Esophagus (tissue), 2 donors: ENCODE results near the gene LRRC2. TPM values are rescaled to one million over a fixed set of nuclear protein-coding genes. Genes with fewer than 3 reads are reported as not detected.
"Not testable (repeated sequence)": the region's sequence is repeated elsewhere in the genome, so short reads cannot be mapped to it uniquely, and the experiment has no call there.

Experiments used
- H3K27ac ChIP-seq, 2 donors: one replicate each; pipeline ENCODE4 v1.5.1; 2013; ENCODE audit warnings: low read depth in 2 of 2, mild to moderate bottlenecking in 2 of 2, inconsistent platforms in 1 of 2, low read length in 1 of 2, moderate library complexity in 1 of 2
- H3K27me3 ChIP-seq, 2 donors: one replicate each; pipeline ENCODE4 v1.6.1; 2013; ENCODE audit warnings: low read length in 2 of 2, control low read depth in 1 of 2, mild to moderate bottlenecking in 1 of 2; ENCODE audit not compliant: insufficient read depth in 2 of 2, control insufficient read depth in 1 of 2
- H3K36me3 ChIP-seq, 2 donors: one replicate each; pipeline ENCODE4 v1.6.1; 2013; ENCODE audit warnings: low read length in 1 of 2; ENCODE audit not compliant: control insufficient read depth in 2 of 2, insufficient read depth in 2 of 2
- H3K4me1 ChIP-seq, 2 donors: one replicate each; pipeline ENCODE4 v1.6.1; 2013; ENCODE audit warnings: low read length in 1 of 2; ENCODE audit not compliant: control insufficient read depth in 2 of 2, insufficient read depth in 2 of 2
- H3K4me3 ChIP-seq, 2 donors: one replicate each; pipeline ENCODE4 v1.5.1; 2013; ENCODE audit warnings: low read length in 2 of 2, mild to moderate bottlenecking in 2 of 2, low read depth in 1 of 2, moderate library complexity in 1 of 2
- H3K9me3 ChIP-seq, 2 donors: one replicate each; pipeline ENCODE4 v1.6.1; 2013; ENCODE audit warnings: mild to moderate bottlenecking in 2 of 2, low read depth in 1 of 2, low read length in 1 of 2, moderate library complexity in 1 of 2; ENCODE audit not compliant: control insufficient read depth in 2 of 2, insufficient read depth in 1 of 2
- WGBS, 2 donors: extraction: QIAGEN DNeasy Blood & Tissue Kit; methylation state at CpG; one replicate each; pipeline ENCODE4 v1.1.7; 2013; 5-methylcytosine and 5-hydroxymethylcytosine counted together
- polyA plus RNA-seq, 2 donors: library from polyadenylated mRNA; stranded (reverse); fragments of 200-250 nt; gene quantifications; one replicate each; pipeline ENCODE4 v1.2.3, GENCODE V29; 2013
- donor health status: healthy with polysubstance abuse.
- donor health status: Bipolar disorder and iron deficiency.

The LRRC2 gene
- polyA plus RNA-seq, 2 donors = 0.13 to 0.14 TPM

GRCh38 chr3:46559091-46559704 is 6.9 kb downstream of the LRRC2 start:
- H3K36me3 ChIP-seq = no peaks in the 10 kb centered on the region
- H3K4me3 ChIP-seq = no peak overlapping the region
- WGBS, 2 donors = 66 to 74% methylated on average over 4 of the region's 4 CpGs
- H3K27ac ChIP-seq = no peak overlapping the region
- peaks cover 0 to 3% of the 10 kb centered on the region in 2 donors for H3K9me3 ChIP-seq
- H3K27me3 ChIP-seq = no peaks in the 10 kb centered on the region
- H3K4me1 ChIP-seq = peaks cover 0 to 3% of the 10 kb centered on the region in 2 donors

- peak overlapping the region; percentile 43 to 50 for H3K4me3 ChIP-seq
- H3K27ac ChIP-seq = no peak overlapping the region
- WGBS, 2 donors = 20 to 30% methylated on average over 22 of the region's 22 CpGs
- H3K27me3 ChIP-seq = no peaks in the 10 kb centered on the region
- no peaks in the 10 kb centered on the region for H3K36me3 ChIP-seq
- H3K9me3 ChIP-seq = peaks cover 0 to 3% of the 10 kb centered on the region in 2 donors
- peaks cover 0 to 3% of the 10 kb centered on the region in 2 donors for H3K4me1 ChIP-seq
Observed at GRCh38 chr3:46558184-46559043, 7.7 kb downstream of the LRRC2 start.

- Histone ChIP-seq H3K4me3 (no peak overlapping the region), H3K27me3 (no peaks in the 10 kb centered on the region), H3K4me1 (peaks cover 0 to 3% of the 10 kb centered on the region in 2 donors), H3K9me3 (no peaks in the 10 kb centered on the region), H3K36me3 (no peaks in the 10 kb centered on the region), H3K27ac (no peak overlapping the region)
- 69 to 73% methylated on average over 6 of the region's 6 CpGs for WGBS, 2 donors
Observed at GRCh38 chr3:46557814-46558183, 8.3 kb downstream of the LRRC2 start.

GRCh38 chr3:46553154-46553553 is 12.9 kb downstream of the LRRC2 start:
- WGBS, 2 donors = 0% methylated on average over 1 of the region's 1 CpG
- no peak overlapping the region for H3K27ac ChIP-seq
- H3K4me1 ChIP-seq = peaks cover 0 to 5% of the 10 kb centered on the region in 2 donors
- no peaks in the 10 kb centered on the region for H3K27me3 ChIP-seq
- H3K36me3 ChIP-seq = no peaks in the 10 kb centered on the region
- H3K9me3 ChIP-seq = no peaks in the 10 kb centered on the region
- H3K4me3 ChIP-seq = no peak overlapping the region

GRCh38 chr3:46552538-46552937 is 13.6 kb downstream of the LRRC2 start:
- Histone ChIP-seq H3K4me1 (peaks cover 0 to 2% of the 10 kb centered on the region in 2 donors), H3K27ac (no peak overlapping the region), H3K4me3 (no peak overlapping the region), H3K27me3 (no peaks in the 10 kb centered on the region), H3K36me3 (no peaks in the 10 kb centered on the region), H3K9me3 (no peaks in the 10 kb centered on the region)
- WGBS, 2 donors = 92 to 93% methylated on average over 1 of the region's 1 CpG

- Histone ChIP-seq H3K27me3 (no peaks in the 10 kb centered on the region), H3K36me3 (no peaks in the 10 kb centered on the region), H3K4me1 (peaks cover 0 to 2% of the 10 kb centered on the region in 2 donors), H3K4me3 (no peak overlapping the region), H3K9me3 (no peaks in the 10 kb centered on the region), H3K27ac (no peak overlapping the region)
- 84% methylated on average over 2 of the region's 2 CpGs for WGBS, 2 donors
Observed at GRCh38 chr3:46551615-46552014, 14.5 kb downstream of the LRRC2 start.

GRCh38 chr3:46549989-46550388 is 16.1 kb downstream of the LRRC2 start:
- H3K27me3 ChIP-seq = no peaks in the 10 kb centered on the region
- H3K4me3 ChIP-seq = no peak overlapping the region
- whole genome bisulfite sequencing, 2 donors = 71 to 72% methylated on average over 1 of the region's 1 CpG

GRCh38 chr3:46549408-46549904 is 16.6 kb downstream of the LRRC2 start:
- 68 to 76% methylated on average over 4 of the region's 4 CpGs for WGBS, 2 donors
- H3K27me3 ChIP-seq = no peaks in the 10 kb centered on the region
- no peak overlapping the region for H3K4me3 ChIP-seq
- no peak overlapping the region for H3K27ac ChIP-seq
- peaks cover 0 to 2% of the 10 kb centered on the region in 2 donors for H3K4me1 ChIP-seq
- H3K9me3 ChIP-seq = no peaks in the 10 kb centered on the region
- no peaks in the 10 kb centered on the region for H3K36me3 ChIP-seq

More at GRCh38 chr3:46549989-46550388, 16.1 kb downstream of the LRRC2 start:
- peaks cover 0 to 2% of the 10 kb centered on the region in 2 donors for H3K4me1 ChIP-seq
- no peaks in the 10 kb centered on the region for H3K36me3 ChIP-seq
- no peak overlapping the region for H3K27ac ChIP-seq
- H3K9me3 ChIP-seq = no peaks in the 10 kb centered on the region

- H3K4me3 ChIP-seq, H3K36me3 ChIP-seq, H3K9me3 ChIP-seq, H3K27me3 ChIP-seq, H3K4me1 ChIP-seq, H3K27ac ChIP-seq: not testable (repeated sequence)
- 92 to 94% methylated on average over 3 of the region's 3 CpGs for WGBS, 2 donors
Observed at GRCh38 chr3:46548611-46549010, 17.5 kb downstream of the LRRC2 start.
